NCI-H345 (cell line): ENCODE results near the gene PRR7.

Experiments used
- DNase-seq: peaks from one replicate; lab custom pipeline; 2025; lab: John Stamatoyannopoulos, UW

Gene PRR7

GRCh38 chr5:177452688-177453638 is 6.3 kb downstream of the PRR7 start:
- no peak for DNase-seq

GRCh38 chr5:177453852-177454396 is 7.3 kb downstream of the PRR7 start:
- DNase-seq: peak; percentile 64

DNA sequence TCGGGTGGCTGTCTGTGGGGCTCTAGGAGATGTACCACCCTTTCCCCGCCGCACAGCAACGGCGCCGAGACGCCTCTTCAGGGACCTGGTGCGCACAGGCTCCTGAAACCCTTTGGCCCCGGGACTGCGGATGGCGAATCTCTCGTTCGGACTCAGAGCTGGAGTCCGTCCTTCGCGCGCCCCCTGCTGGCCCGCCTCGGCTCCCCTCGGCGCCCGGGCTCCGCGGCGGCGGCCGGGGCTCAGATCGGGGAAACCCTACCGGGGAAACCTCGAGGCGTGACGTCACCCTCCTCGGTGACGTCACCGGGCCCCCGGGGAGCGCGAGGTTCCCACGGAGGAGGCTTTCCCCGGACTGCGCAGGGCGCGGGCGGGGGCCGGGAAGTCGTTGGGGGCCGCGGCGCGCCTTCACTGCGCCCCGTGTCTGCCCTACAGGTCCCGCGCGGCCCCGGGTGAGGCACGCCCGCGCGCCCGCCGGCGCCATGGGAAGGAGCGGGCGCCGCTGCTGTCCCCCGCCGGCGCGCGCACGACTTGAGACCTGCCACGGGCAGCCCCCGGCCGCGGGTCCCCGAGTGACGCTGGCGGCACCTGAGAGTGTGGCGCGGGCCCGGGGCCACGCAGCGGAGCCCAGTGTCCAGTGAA is 7.9 kb downstream of the PRR7 start:
- DNase-seq: peak; percentile 92

DNA sequence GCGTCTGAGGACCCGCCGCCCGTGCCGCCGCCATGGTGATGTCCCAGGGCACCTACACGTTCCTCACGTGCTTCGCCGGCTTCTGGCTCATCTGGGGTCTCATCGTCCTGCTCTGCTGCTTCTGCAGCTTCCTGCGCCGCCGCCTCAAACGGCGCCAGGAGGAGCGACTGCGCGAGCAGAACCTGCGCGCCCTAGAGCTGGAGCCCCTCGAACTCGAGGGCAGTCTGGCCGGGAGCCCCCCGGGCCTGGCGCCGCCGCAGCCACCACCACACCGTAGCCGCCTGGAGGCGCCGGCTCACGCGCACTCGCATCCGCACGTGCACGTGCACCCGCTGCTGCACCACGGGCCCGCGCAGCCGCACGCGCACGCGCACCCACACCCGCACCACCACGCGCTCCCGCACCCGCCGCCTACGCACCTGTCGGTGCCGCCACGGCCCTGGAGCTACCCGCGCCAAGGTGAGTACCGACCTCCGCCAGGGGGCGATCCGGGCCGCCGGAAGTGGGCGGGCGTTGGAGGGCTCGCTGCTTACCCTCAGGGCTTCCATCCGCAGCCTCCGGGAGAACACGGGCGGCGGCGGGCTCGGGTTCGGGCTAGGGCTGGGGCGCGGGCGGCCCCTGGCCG is 8.5 kb downstream of the PRR7 start:
- peak; percentile 96 for DNase-seq

- peak; percentile 96 for DNase-seq
Observed at GRCh38 chr5:177455661-177456590, 9.3 kb downstream of the PRR7 start.

DNA sequence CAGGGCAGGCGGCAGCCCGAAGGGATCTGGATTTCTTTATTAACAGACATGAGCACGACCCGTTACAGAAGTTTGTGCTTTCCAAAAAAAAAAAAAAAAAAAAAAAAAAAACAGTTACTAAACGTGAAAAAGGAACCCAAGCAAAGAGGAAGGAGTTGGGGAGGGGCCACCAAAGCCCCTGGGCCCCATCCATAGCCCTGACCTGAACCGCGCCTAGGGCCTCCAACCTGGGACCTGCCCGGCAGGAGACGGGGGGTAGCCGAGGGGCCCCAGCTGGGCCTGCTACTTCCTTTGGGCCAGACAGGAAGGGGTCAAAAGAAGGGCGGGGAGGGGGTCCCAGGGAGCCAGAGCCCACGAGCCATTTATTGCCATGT is 10.0 kb downstream of the PRR7 start:
- no peak for DNase-seq

GRCh38 chr5:177456976-177457851 is 10.6 kb downstream of the PRR7 start:
- DNase-seq: peak; percentile 84

- DNase-seq: no peak
Observed at GRCh38 chr5:177457852-177458681, 11.5 kb downstream of the PRR7 start.

- peak; percentile 24 for DNase-seq
Observed at GRCh38 chr5:177458912-177459350, 12.3 kb downstream of the PRR7 start.

DNA sequence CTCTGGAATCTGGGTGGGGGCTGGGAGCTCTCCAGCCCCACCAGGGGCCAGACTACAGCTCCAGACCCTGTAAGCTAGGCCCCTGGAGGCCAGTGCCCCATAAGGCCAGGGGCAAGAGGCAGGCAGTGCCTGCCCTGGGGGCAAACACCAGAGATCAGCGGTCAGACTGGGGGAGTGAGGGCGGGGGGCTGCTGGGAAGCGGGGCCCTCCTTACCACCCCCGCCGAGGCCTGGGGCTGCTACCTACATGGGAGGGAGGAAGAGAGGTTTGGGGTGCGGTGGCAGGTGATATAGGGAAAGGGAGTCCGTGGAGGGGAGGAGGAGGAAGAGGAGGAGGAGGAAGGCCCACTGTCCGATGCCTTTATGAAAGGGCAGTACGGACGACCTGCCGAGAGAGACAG is 12.7 kb downstream of the PRR7 start:
- DNase-seq: no peak

DNA sequence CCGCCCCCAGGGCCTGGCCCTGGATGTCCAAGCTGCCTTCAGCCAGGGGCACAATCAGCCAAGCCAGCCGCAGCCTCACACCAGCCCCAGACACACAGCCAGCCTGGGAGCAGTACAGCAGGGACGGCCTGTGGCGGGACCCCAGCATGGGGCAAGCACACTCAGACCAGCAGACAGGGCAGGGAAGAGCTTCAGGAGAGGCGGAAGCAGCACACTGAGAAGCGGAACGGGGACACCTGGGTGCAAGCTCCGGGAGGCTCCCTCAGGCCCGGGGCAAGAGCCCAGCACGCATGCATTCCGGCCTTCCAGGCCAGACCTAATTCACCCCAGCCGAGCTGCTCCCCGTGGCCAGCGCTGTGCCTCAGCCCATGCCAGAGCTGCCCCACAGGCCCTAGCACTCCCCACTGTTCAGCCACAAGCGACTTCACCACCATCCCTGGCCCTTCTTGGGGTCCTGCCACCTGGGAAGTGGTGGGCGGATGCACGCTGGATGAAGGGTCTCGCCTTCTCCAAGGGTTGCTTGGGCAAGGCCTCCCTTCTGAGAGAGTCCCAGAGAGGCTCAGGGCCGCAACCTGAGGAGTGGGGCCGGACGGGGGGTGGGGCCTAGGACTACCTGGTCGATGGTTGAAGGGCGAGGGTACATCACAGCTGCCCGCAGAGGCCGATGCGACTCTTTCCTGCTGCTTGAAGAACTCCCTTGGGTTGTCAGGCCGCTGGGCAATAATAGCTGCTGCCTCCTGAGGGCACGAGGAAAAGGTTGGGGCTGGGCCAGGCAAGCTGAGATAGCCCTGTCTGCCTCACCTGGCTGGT is 13.4 kb downstream of the PRR7 start:
- no peak for DNase-seq

GRCh38 chr5:177462021-177462670 is 15.5 kb downstream of the PRR7 start:
- no peak for DNase-seq

DNA sequence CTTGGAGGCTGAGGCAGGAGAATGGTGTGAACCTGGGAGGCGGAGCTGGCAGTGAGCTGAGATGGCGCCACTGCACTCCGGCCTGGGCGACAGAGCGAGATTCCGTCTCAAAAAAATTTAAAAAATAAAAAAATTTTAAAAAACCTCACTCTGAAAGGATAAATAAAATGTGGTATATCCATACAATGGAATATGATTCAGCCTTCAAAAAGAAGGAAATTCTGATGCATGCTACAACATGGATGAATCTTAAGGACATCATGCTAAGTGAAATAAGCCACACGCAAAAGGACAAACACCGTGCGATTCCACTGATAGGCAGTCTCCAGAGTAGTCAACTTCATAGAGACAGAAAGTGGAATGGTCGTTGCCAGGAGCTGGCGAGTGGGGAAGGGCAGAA is 18.4 kb downstream of the PRR7 start:
- DNase-seq: no peak

GRCh38 chr5:177466861-177467260 is 20.2 kb downstream of the PRR7 start:
- no peak for DNase-seq

DNA sequence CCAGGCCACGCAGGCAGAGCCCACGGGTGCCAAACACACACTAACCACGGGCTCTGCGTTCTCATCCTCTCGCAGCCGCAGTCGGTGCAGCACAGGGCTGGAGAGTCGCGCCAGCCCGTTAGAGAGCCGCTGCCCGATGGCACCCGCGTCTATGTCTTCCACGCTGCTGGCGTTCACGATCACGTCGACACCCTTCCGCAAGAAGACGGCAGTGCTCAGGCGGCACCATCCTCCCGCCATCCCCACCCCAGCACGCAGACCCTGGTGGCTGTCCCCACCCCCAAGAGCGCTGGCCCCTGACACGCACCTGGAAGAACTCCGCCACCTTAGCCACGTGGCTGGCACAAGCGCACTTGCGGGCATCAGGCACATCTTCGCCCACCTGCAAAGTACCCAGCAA is 20.8 kb downstream of the PRR7 start:
- DNase-seq: no peak

GRCh38 chr5:177468329-177468684 is 21.7 kb downstream of the PRR7 start:
- no peak for DNase-seq

- DNase-seq: no peak
Observed at GRCh38 chr5:177468685-177469628, 22.3 kb downstream of the PRR7 start.
